ENCODE results near the gene RPA1. TPM values are rescaled to one million over a fixed set of nuclear protein-coding genes. Genes with fewer than 3 reads are reported as not detected.

The RPA1 gene
- 10 to 100 TPM; 13.1 to 29.0 TPM for total RNA-seq

DNA sequence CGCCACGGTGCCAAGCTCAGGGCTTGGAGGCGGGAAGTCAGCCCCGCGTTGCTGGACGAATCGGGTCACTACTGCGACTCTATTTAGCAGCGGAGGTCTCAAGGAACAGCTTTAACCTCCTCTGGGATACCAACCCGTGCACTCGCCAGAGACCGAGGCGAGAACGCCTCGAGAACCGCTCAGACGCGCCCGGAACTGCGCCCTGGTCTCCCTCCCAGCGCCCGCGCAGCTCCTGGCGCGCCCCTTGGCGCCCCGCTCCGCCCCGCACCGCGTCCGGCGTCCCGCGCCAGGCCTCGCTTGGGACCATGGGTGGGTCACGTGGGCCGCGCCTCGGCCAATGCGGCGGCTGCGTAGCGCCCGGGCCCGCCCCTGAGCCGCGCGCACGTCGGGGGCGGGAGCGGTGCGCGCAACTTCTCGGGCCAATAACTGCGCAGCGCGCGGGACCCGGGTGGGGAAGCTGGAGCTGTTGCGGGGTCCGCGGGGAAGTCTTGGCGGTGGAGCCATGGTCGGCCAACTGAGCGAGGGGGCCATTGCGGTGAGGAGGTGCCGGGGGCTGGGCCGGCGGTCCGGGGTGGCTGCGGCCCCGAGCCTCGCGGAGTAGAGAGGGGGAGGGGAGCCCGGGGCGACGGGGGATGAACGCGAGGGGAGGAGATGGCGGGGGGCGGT lies at the start of gene RPA1, which contains the start of gene SMYD4:
RPA1 (plus strand) TSS at position 414 of the 666 bp plus-strand sequence; CDS start at position 503, 89 bp downstream.
SMYD4 (minus strand) TSS at position 311 of the 666 bp plus-strand sequence. CDS start 1,908 bp downstream, outside the sequence.

Other genes starting within 250 kb of the RPA1 start
- 1 to 10 TPM in 1 of 2 donors, under 1 TPM in 1; 1.00 to 3.8 TPM for gene SLC43A2, start 201.2 kb upstream of the RPA1 start, total RNA-seq
- gene SCARF1, start 184.3 kb upstream of the RPA1 start, total RNA-seq: under 1 TPM; under 0.01 TPM
- 1 to 10 TPM; 5.0 to 8.9 TPM for gene RILP, start 180.1 kb upstream of the RPA1 start, total RNA-seq
- 100 to 1,000 TPM; 104 to 129 TPM for gene PRPF8, start 145.1 kb upstream of the RPA1 start, total RNA-seq
- gene TLCD2, start 119.6 kb upstream of the RPA1 start, total RNA-seq: 1 to 10 TPM in 1 of 2 donors, under 1 TPM in 1; 1.00 to 1.4 TPM
- gene WDR81, start 105.3 kb upstream of the RPA1 start, total RNA-seq: 100 to 1,000 TPM in 1 of 2 donors, 10 to 100 TPM in 1; 78.1 to 106 TPM
- under 1 TPM; under 0.01 TPM for gene SERPINF2, start 87.1 kb upstream of the RPA1 start, total RNA-seq
- gene SERPINF1, start 67.9 kb upstream of the RPA1 start, total RNA-seq: 100 to 1,000 TPM in 1 of 2 donors, 1 to 10 TPM in 1; 3.1 to 169 TPM
- 10 to 100 TPM; 11.7 to 17.6 TPM for gene SMYD4, start 103 bp upstream of the RPA1 start, total RNA-seq
- gene RTN4RL1, start 195.3 kb downstream of the RPA1 start, total RNA-seq: under 1 TPM; under 0.01 to 0.67 TPM
- gene DPH1, start 200.1 kb downstream of the RPA1 start, total RNA-seq: 10 to 100 TPM; 26.6 to 29.6 TPM
- gene OVCA2, start 212.0 kb downstream of the RPA1 start, total RNA-seq: 10 to 100 TPM; 60.6 to 75.9 TPM
- under 1 TPM; 0.33 to 0.34 TPM for gene HIC1, start 225.1 kb downstream of the RPA1 start, total RNA-seq